ENCODE data around the gene JOSD2.

JOSD2 gene

GRCh38 chr19:50482916-50483315 is 28.1 kb downstream of the JOSD2 start:
- Histone ChIP-seq H3K36me3 (ENCODE audit: control insufficient read depth, insufficient read depth, low read length) (peaks cover 14% of the 10 kb centered on the region), H3K9ac (ENCODE audit: low read length) (no peak overlapping the region), H3K9me3 (ENCODE audit: control insufficient read depth, low read length) (no peaks in the 10 kb centered on the region), H3K4me1 (ENCODE audit: control insufficient read depth, insufficient read depth, low read length) (no peaks in the 10 kb centered on the region), H3K4me3 (ENCODE audit: low read length) (no peak overlapping the region), H3K27me3 (ENCODE audit: control insufficient read depth, insufficient read depth, low read length) (peaks cover 12% of the 10 kb centered on the region)

- peaks cover 8% of the 10 kb centered on the region for H3K27me3 ChIP-seq (ENCODE audit: control insufficient read depth, insufficient read depth, low read length)
Measured at GRCh38 chr19:50482271-50482855, 28.6 kb downstream of the JOSD2 start.

DNA sequence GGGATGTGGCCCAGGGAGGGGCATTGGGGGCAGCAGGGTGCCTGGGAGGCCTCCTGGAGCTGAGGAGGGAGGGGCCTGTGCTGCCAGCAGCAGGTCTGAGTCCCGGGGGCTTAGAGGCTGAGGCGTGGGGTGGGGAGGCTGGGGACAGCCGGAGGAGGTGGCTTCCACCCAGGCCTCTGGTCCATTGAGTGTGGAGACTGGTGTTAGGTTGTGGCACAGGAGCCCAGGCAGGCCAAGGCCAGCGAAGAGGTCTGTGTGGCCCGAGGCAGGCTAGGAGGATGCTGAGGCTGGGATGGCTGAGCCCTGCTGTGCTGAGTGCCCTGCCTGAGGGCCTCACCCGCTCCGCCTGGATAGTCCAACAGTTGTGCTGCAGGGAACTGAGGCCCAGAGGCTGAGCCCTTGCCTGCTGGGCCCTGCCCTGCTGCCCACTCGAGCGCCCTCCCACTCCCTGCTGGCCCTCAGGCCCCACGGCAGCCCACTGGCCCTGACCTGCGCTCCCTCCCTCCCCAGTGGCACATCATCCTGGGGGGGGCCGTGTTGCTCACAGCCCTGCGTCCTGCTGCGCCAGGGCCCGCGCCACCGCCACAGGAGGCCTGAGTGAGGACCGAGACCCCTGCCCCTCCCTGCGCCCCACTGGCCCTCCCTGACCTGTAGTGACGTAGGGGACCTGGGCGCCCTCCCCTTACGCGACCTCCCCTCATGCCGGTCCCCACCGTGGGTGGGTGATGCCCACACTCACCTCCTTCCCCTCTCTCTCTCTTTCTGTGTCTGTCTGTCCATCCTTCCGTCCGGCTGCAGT is 29.4 kb downstream of the JOSD2 start:
- Histone ChIP-seq H3K4me1 (ENCODE audit: control insufficient read depth, insufficient read depth, low read length) (peaks cover 8% of the 10 kb centered on the region), H3K9ac (ENCODE audit: low read length) (no peak overlapping the region), H3K4me3 (ENCODE audit: low read length) (no peak overlapping the region), H3K27me3 (ENCODE audit: control insufficient read depth, insufficient read depth, low read length) (peaks cover under 1% of the 10 kb centered on the region), H3K9me3 (ENCODE audit: control insufficient read depth, low read length) (no peaks in the 10 kb centered on the region), H3K36me3 (ENCODE audit: control insufficient read depth, insufficient read depth, low read length) (peaks cover 14% of the 10 kb centered on the region)

More at GRCh38 chr19:50482271-50482855, 28.6 kb downstream of the JOSD2 start:
- Histone ChIP-seq H3K4me3 (ENCODE audit: low read length) (no peak overlapping the region), H3K36me3 (ENCODE audit: control insufficient read depth, insufficient read depth, low read length) (peaks cover 14% of the 10 kb centered on the region), H3K4me1 (ENCODE audit: control insufficient read depth, insufficient read depth, low read length) (peaks cover 3% of the 10 kb centered on the region), H3K9ac (ENCODE audit: low read length) (no peak overlapping the region), H3K9me3 (ENCODE audit: control insufficient read depth, low read length) (no peaks in the 10 kb centered on the region)

DNA sequence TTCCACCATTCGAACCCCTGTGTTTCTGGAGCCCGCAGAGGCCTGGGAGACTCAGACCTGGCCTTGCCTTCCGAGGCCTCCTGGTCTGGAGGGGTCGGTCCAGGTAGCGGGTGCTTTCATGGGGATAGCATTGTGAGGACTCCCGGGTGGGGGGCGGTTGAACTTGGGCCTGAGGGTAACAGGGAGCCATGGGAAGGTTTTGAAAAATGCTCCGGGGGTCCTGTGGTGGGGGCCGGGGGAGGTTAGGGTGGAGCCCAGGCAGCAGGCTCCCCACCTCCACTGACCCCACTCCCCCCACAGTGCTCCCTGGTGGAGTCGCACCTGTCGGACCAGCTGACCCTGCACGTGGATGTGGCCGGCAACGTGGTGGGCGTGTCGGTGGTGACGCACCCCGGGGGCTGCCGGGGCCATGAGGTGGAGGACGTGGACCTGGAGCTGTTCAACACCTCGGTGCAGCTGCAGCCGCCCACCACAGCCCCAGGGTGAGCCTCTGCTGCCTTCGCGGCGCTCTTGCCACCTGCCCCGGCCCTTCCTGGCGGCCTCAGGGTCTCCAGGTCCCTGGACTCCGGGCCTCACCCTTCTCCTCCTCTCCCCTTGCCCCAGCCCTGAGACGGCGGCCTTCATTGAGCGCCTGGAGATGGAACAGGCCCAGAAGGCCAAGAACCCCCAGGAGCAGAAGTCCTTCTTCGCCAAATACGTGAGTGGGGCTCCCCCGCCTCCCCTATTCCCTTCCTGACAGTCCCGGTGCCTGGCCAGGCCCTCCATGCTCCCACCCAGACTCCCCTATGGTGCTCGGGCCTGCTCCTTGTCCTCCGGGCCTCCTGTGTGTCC is 30.5 kb downstream of the JOSD2 start:
- H3K9me3 ChIP-seq (ENCODE audit: control insufficient read depth, low read length): no peaks in the 10 kb centered on the region
- H3K4me3 ChIP-seq (ENCODE audit: low read length): no peak overlapping the region
- H3K27me3 ChIP-seq (ENCODE audit: control insufficient read depth, insufficient read depth, low read length): no peaks in the 10 kb centered on the region
- peaks cover 14% of the 10 kb centered on the region for H3K36me3 ChIP-seq (ENCODE audit: control insufficient read depth, insufficient read depth, low read length)
- peaks cover 8% of the 10 kb centered on the region for H3K4me1 ChIP-seq (ENCODE audit: control insufficient read depth, insufficient read depth, low read length)
- H3K9ac ChIP-seq (ENCODE audit: low read length): no peak overlapping the region

DNA sequence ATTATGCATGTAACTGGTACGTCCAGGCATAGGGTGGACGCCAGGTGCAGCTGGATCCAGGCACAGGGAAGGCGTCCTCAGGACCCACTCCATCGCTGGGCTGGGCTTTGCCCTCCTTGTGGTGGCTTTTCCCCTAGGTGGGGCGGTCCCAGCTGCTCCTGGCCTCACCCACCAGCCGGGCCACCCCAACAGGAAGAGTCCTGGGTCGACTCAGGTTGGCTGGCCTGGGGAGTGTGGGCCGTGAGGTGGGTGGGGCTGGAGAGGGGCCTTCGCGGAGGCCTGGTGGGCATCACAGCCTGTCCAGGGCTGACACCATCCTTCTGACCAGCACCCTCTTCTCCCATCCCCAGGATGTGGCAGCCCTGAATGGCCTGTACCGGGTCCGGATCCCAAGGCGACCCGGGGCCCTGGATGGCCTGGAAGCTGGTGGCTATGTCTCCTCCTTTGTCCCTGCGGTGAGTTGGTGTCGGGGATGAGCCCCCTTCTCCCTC is 31.2 kb downstream of the JOSD2 start:
- Histone ChIP-seq H3K27me3 (ENCODE audit: control insufficient read depth, insufficient read depth, low read length) (no peaks in the 10 kb centered on the region), H3K4me1 (ENCODE audit: control insufficient read depth, insufficient read depth, low read length) (peaks cover 8% of the 10 kb centered on the region), H3K36me3 (ENCODE audit: control insufficient read depth, insufficient read depth, low read length) (peaks cover 14% of the 10 kb centered on the region), H3K4me3 (ENCODE audit: low read length) (no peak overlapping the region), H3K9ac (ENCODE audit: low read length) (no peak overlapping the region), H3K9me3 (ENCODE audit: control insufficient read depth, low read length) (no peaks in the 10 kb centered on the region)

DNA sequence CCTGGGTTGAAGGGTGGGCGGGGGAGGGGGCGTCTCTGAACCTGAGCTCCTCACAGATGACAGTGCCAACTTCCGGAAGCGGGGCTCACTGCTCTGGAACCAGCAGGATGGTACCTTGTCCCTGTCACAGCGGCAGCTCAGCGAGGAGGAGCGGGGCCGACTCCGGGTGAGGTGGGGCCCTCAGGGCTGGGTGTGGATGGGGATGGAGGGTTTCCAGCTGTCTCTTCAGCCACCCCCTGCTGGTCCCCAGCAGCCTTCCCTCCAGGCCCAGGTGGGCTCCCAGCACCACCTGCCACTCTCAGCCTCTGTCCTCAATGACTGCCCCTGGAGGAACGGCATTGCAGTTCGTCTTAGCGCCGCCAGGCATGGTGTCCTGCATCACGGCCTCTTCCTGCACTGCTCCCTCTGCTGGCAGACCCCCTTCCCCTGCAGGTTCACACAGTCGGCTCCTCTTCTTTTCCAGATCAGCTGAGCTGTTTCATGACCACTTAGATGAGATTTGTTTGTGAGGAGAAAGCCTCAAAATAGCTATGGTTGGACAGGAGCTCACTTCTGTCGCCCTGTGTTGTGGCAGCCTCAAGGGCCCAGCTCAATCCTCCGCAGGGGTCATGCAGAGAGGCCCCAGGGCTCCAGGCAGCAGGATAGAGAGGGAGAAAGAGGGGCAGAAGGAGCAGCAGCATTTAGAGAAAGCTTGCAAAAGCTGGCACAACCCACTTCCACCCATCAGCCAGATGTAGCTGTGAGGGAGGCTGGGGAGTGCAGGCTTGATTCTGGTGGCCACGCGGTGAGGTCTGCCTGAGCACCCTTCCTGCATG is 31.9 kb downstream of the JOSD2 start:
- Histone ChIP-seq H3K4me3 (ENCODE audit: low read length) (no peak overlapping the region), H3K9ac (ENCODE audit: low read length) (no peak overlapping the region), H3K27me3 (ENCODE audit: control insufficient read depth, insufficient read depth, low read length) (no peaks in the 10 kb centered on the region), H3K9me3 (ENCODE audit: control insufficient read depth, low read length) (no peaks in the 10 kb centered on the region), H3K36me3 (ENCODE audit: control insufficient read depth, insufficient read depth, low read length) (peaks cover 14% of the 10 kb centered on the region), H3K4me1 (ENCODE audit: control insufficient read depth, insufficient read depth, low read length) (peaks cover 8% of the 10 kb centered on the region)

DNA sequence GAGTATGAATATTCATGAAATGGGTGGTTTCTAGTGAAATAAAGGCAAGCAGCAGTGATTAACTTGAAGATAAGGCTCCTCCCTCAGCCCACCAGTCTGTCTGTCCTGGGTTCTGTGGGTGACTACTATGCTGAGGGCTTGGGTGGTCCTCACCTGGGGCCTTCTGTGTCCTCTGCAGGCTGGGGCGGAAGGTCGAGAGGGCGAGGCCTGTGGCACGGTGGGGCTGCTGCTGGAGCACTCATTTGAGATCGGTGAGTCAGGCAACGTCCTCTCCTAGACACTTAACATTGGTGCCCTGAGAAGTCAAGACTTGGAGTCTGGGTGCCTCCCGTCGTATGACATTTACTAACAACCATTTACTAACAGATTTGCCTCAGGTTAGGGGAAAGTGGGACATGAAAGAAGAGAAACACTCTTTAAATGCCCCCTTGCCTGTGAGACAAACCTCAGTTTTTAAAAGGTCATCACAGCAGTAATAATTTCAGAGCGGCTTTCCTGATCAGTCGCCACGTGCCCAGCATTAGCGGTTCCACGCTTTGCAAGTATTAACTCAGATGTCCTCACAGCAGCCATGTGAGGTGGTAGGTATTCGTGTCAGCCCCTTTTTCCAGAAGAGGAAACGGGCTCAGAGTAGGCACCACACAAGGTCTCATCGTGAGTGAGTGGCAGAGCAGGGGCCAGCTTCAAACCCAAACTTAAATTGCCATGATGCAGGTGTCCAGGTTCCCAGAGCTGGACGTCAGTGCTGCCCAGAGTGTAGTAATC is 33.1 kb downstream of the JOSD2 start:
- H3K36me3 ChIP-seq (ENCODE audit: control insufficient read depth, insufficient read depth, low read length): peaks cover 10% of the 10 kb centered on the region
- H3K9me3 ChIP-seq (ENCODE audit: control insufficient read depth, low read length): no peaks in the 10 kb centered on the region
- peaks cover 8% of the 10 kb centered on the region for H3K4me1 ChIP-seq (ENCODE audit: control insufficient read depth, insufficient read depth, low read length)
- no peak overlapping the region for H3K9ac ChIP-seq (ENCODE audit: low read length)
- H3K27me3 ChIP-seq (ENCODE audit: control insufficient read depth, insufficient read depth, low read length): no peaks in the 10 kb centered on the region
- no peak overlapping the region for H3K4me3 ChIP-seq (ENCODE audit: low read length)

DNA sequence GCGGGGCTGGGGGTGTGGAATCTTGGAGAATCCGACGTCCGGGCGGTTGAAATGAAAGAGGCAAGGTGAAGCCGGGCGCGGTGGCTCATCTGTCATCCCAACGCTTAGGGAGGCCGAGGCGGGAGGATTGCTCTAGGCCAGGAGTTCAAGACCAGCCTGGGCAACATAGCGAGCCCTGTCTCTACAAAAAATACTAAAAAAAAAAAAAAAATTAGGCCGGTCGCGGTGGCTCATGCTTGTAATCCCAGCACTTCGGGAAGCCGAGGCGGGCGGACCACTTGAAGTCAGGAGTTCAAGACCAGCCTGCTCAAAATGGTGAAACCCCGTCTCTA is 34.1 kb downstream of the JOSD2 start:
- Histone ChIP-seq H3K9ac (ENCODE audit: low read length) (peak overlapping the region; percentile 93), H3K4me3 (ENCODE audit: low read length) (peak overlapping the region; percentile 98), H3K27me3 (ENCODE audit: control insufficient read depth, insufficient read depth, low read length) (no peaks in the 10 kb centered on the region), H3K4me1 (ENCODE audit: control insufficient read depth, insufficient read depth, low read length) (peaks cover 8% of the 10 kb centered on the region), H3K36me3 (ENCODE audit: control insufficient read depth, insufficient read depth, low read length) (peaks cover 9% of the 10 kb centered on the region), H3K9me3 (ENCODE audit: control insufficient read depth, low read length) (no peaks in the 10 kb centered on the region)

DNA sequence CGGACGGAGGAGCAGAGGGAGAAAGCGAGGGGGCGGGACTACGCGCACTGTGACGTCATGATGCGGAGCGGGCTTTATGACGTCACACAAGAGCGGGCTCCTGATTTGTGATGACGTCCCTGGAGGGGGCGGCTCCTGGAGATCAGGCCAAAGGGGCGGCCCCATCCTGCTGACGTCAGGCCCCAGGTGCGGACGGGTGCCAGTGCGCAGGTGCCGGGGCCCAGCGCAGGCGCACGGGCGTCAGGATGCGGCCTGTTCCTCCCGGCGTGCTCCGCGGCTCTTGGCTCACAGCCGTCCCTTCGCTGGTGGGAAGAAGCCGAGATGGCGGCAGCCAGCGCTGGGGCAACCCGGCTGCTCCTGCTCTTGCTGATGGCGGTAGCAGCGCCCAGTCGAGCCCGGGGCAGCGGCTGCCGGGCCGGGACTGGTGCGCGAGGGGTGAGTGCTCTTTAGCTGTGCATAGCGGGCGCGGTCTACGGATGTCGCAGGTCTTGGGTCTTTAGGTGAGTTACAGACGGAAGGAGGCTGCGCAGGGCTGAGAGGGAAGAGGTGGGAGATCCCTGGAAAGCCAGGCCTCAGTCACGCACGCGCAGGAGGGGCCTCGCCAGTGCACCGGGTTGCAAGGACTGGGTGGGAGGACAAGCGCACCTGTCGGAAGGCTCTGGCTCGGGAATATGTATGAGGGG is 34.6 kb downstream of the JOSD2 start, which contains the start of the genes EMC10 and GARIN5A:
TSS of gene EMC10 (plus strand) at position 284 of the 683 bp plus-strand sequence. CDS start at position 322, 38 bp downstream.
TSS of gene GARIN5A (minus strand) at position 625 of the 683 bp plus-strand sequence. CDS start at position 165, 460 bp downstream.
- H3K4me1 ChIP-seq (ENCODE audit: control insufficient read depth, insufficient read depth, low read length): peaks cover 8% of the 10 kb centered on the region
- H3K36me3 ChIP-seq (ENCODE audit: control insufficient read depth, insufficient read depth, low read length): peaks cover 9% of the 10 kb centered on the region
- H3K9me3 ChIP-seq (ENCODE audit: control insufficient read depth, low read length): no peaks in the 10 kb centered on the region
- H3K27me3 ChIP-seq (ENCODE audit: control insufficient read depth, insufficient read depth, low read length): no peaks in the 10 kb centered on the region
- peak within 1 kb of the TSS; percentile 93 for H3K9ac ChIP-seq (ENCODE audit: low read length)
- peak within 1 kb of the TSS; percentile 98 for H3K4me3 ChIP-seq (ENCODE audit: low read length)

DNA sequence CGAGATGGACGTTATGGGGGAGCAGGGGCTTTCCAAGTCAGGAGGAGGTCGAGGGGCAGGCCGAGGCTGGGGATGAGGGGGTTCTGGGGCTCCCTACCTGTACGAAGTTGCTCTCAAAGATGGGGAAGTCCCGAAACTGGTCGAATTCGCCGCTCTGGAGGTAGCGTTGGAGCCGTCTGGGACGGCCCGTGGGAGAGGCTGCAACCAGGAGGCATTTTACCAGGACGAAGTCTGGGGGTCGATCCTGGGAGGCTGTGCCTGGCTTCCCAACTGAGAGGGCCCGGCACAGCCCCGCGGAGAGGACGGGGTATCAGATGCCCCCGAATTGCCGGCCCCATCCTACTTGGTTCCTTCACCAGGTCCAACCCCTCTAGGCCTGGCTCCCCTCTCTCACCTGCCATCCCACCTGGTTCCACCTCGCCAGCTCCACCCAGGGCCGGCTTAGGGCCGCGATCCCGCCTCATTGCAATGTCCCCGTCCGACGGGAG is 35.2 kb downstream of the JOSD2 start:
- Histone ChIP-seq H3K27me3 (ENCODE audit: control insufficient read depth, insufficient read depth, low read length) (no peaks in the 10 kb centered on the region), H3K4me1 (ENCODE audit: control insufficient read depth, insufficient read depth, low read length) (peaks cover 8% of the 10 kb centered on the region), H3K4me3 (ENCODE audit: low read length) (no peak overlapping the region), H3K36me3 (ENCODE audit: control insufficient read depth, insufficient read depth, low read length) (peaks cover 9% of the 10 kb centered on the region), H3K9ac (ENCODE audit: low read length) (no peak overlapping the region), H3K9me3 (ENCODE audit: control insufficient read depth, low read length) (no peaks in the 10 kb centered on the region)

Data from mucosa of stomach (tissue), 1 donor.